HG03280 (cell line): ENCODE results near the gene LIMCH1.

ENCODE experiments used
- ATAC-seq: cut with Tn5 transposase; IDR thresholded peaks from one replicate; pipeline ENCODE4 v1.9.1; 2021; ENCODE audit warnings: mild to moderate bottlenecking, moderate library complexity; ENCODE audit not compliant: unreplicated experiment

Gene LIMCH1

GRCh38 chr4:41601025-41601424 lies 63.1 kb downstream of the LIMCH1 start:
- no peak for ATAC-seq

GRCh38 chr4:41602113-41602512 lies 64.2 kb downstream of the LIMCH1 start:
- ATAC-seq = no peak

GRCh38 chr4:41602886-41603498 lies 65.0 kb downstream of the LIMCH1 start:
- no peak for ATAC-seq

GRCh38 chr4:41609851-41610250 lies 71.9 kb downstream of the LIMCH1 start:
- ATAC-seq = no peak

- ATAC-seq = no peak
These were observed 72.5 kb downstream of the LIMCH1 start for GRCh38 chr4:41610474-41610873.

- no peak for ATAC-seq
These were observed 73.3 kb downstream of the LIMCH1 start for GRCh38 chr4:41611124-41611838.

- no peak for ATAC-seq
These were observed 74.2 kb downstream of the LIMCH1 start for GRCh38 chr4:41611881-41612871.

GRCh38 chr4:41613386-41613785 lies 75.4 kb downstream of the LIMCH1 start:
- ATAC-seq = no peak

GRCh38 chr4:41613821-41614220 lies 75.9 kb downstream of the LIMCH1 start:
- no peak for ATAC-seq

GRCh38 chr4:41614519-41614918 lies 76.6 kb downstream of the LIMCH1 start:
- no peak for ATAC-seq

- no peak for ATAC-seq
These were observed 81.2 kb downstream of the LIMCH1 start for GRCh38 chr4:41619161-41619560.

GRCh38 chr4:41620594-41621256 lies 82.8 kb downstream of the LIMCH1 start:
- no peak for ATAC-seq

GRCh38 chr4:41622787-41623186 lies 84.8 kb downstream of the LIMCH1 start:
- ATAC-seq = no peak

- no peak for ATAC-seq
These were observed 86.8 kb downstream of the LIMCH1 start for GRCh38 chr4:41624765-41625164.

GRCh38 chr4:41625531-41625930 lies 87.6 kb downstream of the LIMCH1 start:
- ATAC-seq = no peak

- ATAC-seq = no peak
These were observed 91.0 kb downstream of the LIMCH1 start for GRCh38 chr4:41628936-41629335.

- no peak for ATAC-seq
These were observed 93.6 kb downstream of the LIMCH1 start for GRCh38 chr4:41631523-41631922.

GRCh38 chr4:41632481-41633073 lies 94.6 kb downstream of the LIMCH1 start:
- ATAC-seq = no peak

- no peak for ATAC-seq
These were observed 95.4 kb downstream of the LIMCH1 start for GRCh38 chr4:41633321-41633720.

- no peak for ATAC-seq
These were observed 97.5 kb downstream of the LIMCH1 start for GRCh38 chr4:41635441-41635840.

GRCh38 chr4:41638203-41638602 lies 100.2 kb downstream of the LIMCH1 start:
- ATAC-seq = no peak
